K562 (cell line): Measurements from ENCODE around the gene ST3GAL5. TPM values are rescaled to one million over a fixed set of nuclear protein-coding genes. Genes with fewer than 3 reads are reported as not detected.

Experiments
- CBFA2T3 ChIP-seq: fragments of 450-650 bp; IDR thresholded peaks from 2 replicates; pipeline ENCODE4 v1.6.1; 2017
- E2F3 ChIP-seq: fragments of 250-450 bp; sonication (Bioruptor Pico); IDR thresholded peaks from 2 replicates; pipeline ENCODE4 v1.4.0; 2020; ENCODE audit warnings: mild to moderate bottlenecking
- FOXP4 ChIP-seq: sonication (generic); formaldehyde crosslinking; IDR thresholded peaks from 2 replicates; pipeline ENCODE4 v1.8.0; 2022; ENCODE audit warnings: mild to moderate bottlenecking, missing genetic modification reagents, borderline replicate concordance
- HDAC3 ChIP-seq: fragments of 450-650 bp; IDR thresholded peaks from 2 replicates; pipeline ENCODE4 v1.6.1; 2018; ENCODE audit warnings: borderline replicate concordance, mild to moderate bottlenecking, moderate library complexity; ENCODE audit not compliant: partially characterized antibody
- HMGN3 ChIP-seq: IDR thresholded peaks from 2 replicates; pipeline ENCODE4 v1.6.1; 2011; ENCODE audit warnings: borderline replicate concordance, low read depth, mild to moderate bottlenecking, mixed read lengths, low read length; ENCODE audit not compliant: insufficient read length; ENCODE audit errors: extremely low read depth
- MAFK ChIP-seq: IDR thresholded peaks from 2 replicates; pipeline ENCODE4 v1.6.1; 2011; ENCODE audit warnings: low read length, improper control_type of control experiment
- MTA2 ChIP-seq: fragments of 450-650 bp; IDR thresholded peaks from 2 replicates; pipeline ENCODE4 v1.6.1; 2016; ENCODE audit warnings: low read depth
- POLR2H ChIP-seq: IDR thresholded peaks from 2 replicates; pipeline ENCODE4 v1.6.1; 2016; ENCODE audit warnings: missing genetic modification characterization, low read depth, mild to moderate bottlenecking, control low read depth, missing compliant biosample characterization, moderate library complexity
- PURB ChIP-seq: sonication (generic); formaldehyde crosslinking; IDR thresholded peaks from 2 replicates; pipeline ENCODE4 v1.9.0; 2021; ENCODE audit warnings: low read depth, mild to moderate bottlenecking, missing genetic modification reagents
- REST ChIP-seq, 2 experiments: fragments of 450-650 bp; formaldehyde crosslinking in 1 of 2; IDR thresholded peaks; 2 replicates each; pipeline versions ENCODE4 v1.4.0 to v1.6.1; 2014 to 2020; ENCODE audit warnings: mild to moderate bottlenecking in 2 of 2, borderline replicate concordance in 1 of 2, low read depth in 1 of 2
- SMARCE1 ChIP-seq: fragments of 450-650 bp; IDR thresholded peaks from 2 replicates; pipeline ENCODE4 v1.7.1; 2016; ENCODE audit warnings: mild to moderate bottlenecking
- SREBF2 ChIP-seq: sonication (generic); formaldehyde crosslinking; IDR thresholded peaks from 2 replicates; pipeline ENCODE4 v1.4.0; 2020; ENCODE audit warnings: mild to moderate bottlenecking, missing genetic modification reagents
- TAL1 ChIP-seq: fragments of 450-650 bp; IDR thresholded peaks from 2 replicates; pipeline ENCODE4 v1.6.1; 2016; ENCODE audit warnings: mild to moderate bottlenecking
- ZBTB12 ChIP-seq: fragments of 250-450 bp; sonication (Bioruptor Pico); IDR thresholded peaks from 2 replicates; pipeline ENCODE4 v1.4.0; 2020
- ZFX ChIP-seq: sonication (generic); formaldehyde crosslinking; IDR thresholded peaks from 2 replicates; pipeline ENCODE4 v1.8.0; 2022; ENCODE audit warnings: mild to moderate bottlenecking, missing genetic modification reagents, moderate library complexity
- ZNF175 ChIP-seq: fragments of 200-800 bp; sonication (Bioruptor generic); IDR thresholded peaks from 2 replicates; pipeline ENCODE4 v1.6.1; 2016; ENCODE audit warnings: low read depth, mild to moderate bottlenecking, missing genetic modification characterization, missing compliant biosample characterization
- ZZZ3 ChIP-seq: fragments of 450-650 bp; IDR thresholded peaks from 2 replicates; pipeline ENCODE4 v1.6.1; 2016; ENCODE audit warnings: antibody characterized with exemption, mild to moderate bottlenecking, moderate library complexity
- polyA plus RNA-seq, 8 experiments: library from polyadenylated mRNA; depleted of rRNA in 4 of 8; stranded (reverse) in 5 of 8; unstranded in 3 of 8; fragments of >200 nt; fragmentation: Nextera tagmentation in 2 of 8; fragmentation: Illumina TruSeq in 1 of 8; extraction: Ambion mirVana in 2 of 8; extraction: Trizol in 1 of 8; gene quantifications; 2 replicates each; pipeline versions ENCODE4 v1.2.1 to v1.2.3, GENCODE V29; 2011 to 2014; ENCODE audit warnings: inconsistent platforms in 1 of 8, missing spikeins in 1 of 8
- total RNA-seq, 7 experiments: library from RNA; depleted of rRNA in 6 of 7; stranded (reverse); fragments of >200 nt in 6 of 7; fragmentation: Illumina TruSeq in 2 of 7; extraction: Trizol in 2 of 7; gene quantifications; 2 replicates each; pipeline versions ENCODE4 v1.2.1 to v1.2.3, GENCODE V29; 2011 to 2021; ENCODE audit warnings: low replicate concordance in 1 of 7

The ST3GAL5 gene
- total and polyA plus RNA-seq, 9 of the 15 experiments (the other 6 are each of a cell fraction or from before 2014, with no cell fraction given): 1.6 to 10.0 (median 4.2) TPM

- no peak for TF ChIP-seq E2F3 (CRISPR knock-in tag)
- TF ChIP-seq ZBTB12: no peak
- no peak for TF ChIP-seq ZFX (CRISPR knock-in tag)
- TF ChIP-seq SREBF2 (CRISPR knock-in tag): no peak
- TF ChIP-seq HMGN3: no peak
- TF ChIP-seq ZZZ3: no peak
- peak; percentile 98 for TF ChIP-seq SMARCE1
- peak; percentile 26; the same call in 1 of the 2 replicates for TF ChIP-seq REST (IDR thresholded peaks at IDR 0.05; ENCODE audit: borderline replicate concordance)
- TF ChIP-seq REST (CRISPR knock-in tag; IDR thresholded peaks at IDR 0.05; ENCODE audit: low read depth): no peak
- peak; percentile 55 for TF ChIP-seq MAFK
- no peak for TF ChIP-seq FOXP4 (CRISPR knock-in tag)
- TF ChIP-seq CBFA2T3: peak; percentile 100
- TF ChIP-seq TAL1: peak; percentile 99
- peak; percentile 96 for TF ChIP-seq HDAC3
- no peak for TF ChIP-seq POLR2H
- TF ChIP-seq MTA2: peak; percentile 98
- peak; percentile 91 for TF ChIP-seq ZNF175 (CRISPR knock-in tag)
- TF ChIP-seq PURB (CRISPR knock-in tag): no peak
Measured at GRCh38 chr2:85933753-85934594, 45.2 kb upstream of the ST3GAL5 start (continued).
